ENCODE data around the gene CRISP2.
"Not testable (repeated sequence)": the region's sequence is repeated elsewhere in the genome, so short reads cannot be mapped to it uniquely, and the experiment has no call there.

DNA sequence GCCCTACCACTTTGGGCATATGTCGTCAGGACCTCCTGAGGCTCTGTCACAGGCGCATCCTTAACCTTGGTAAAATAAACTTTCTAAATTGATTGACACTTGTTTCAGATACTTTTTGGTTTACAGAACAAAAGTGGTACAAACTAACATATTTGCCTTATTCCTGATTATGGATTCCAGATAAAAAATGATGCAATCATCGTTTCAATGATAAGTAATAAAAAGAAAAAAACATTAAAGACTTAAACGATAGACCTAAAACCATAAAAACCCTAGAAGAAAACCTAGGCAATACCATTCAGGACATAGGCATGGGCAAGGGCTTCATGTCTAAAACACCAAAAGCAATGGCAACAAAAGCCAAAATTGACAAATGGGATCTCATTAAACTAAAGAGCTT lies 10.6 kb upstream of the CRISP2 start:
- TF ChIP-seq CTCF, EP300 (IDR thresholded peaks at IDR 0.05): not testable (repeated sequence)
